IMR-90 (cell line): ENCODE measurements around the gene DOHH. TPM values are rescaled to one million over a fixed set of nuclear protein-coding genes. Genes with fewer than 3 reads are reported as not detected.

ENCODE experiments used
- ATAC-seq: fragments of 200-7000 bp; cut with Tn5 transposase; 2 replicates; pipeline ENCODE4 v1.9.1; 2020; ENCODE audit warnings: low read depth, mild to moderate bottlenecking, moderate library complexity
- BruUV-seq: library from RNA; stranded (reverse); fragments of 400-500 nt; replicated peaks from 2 replicates; lab custom pipeline; 2021; lab: Mats Ljungman, UMichigan
- CTCF ChIA-PET: fragments of 300-600 bp; formaldehyde crosslinking; extraction: SDS; loops from one replicate; lab custom pipeline; 2021; ENCODE audit warnings: antibody characterized with exemption; lab: Yijun Ruan, JAX
- POLR2A ChIA-PET: fragments of 300-600 bp; sonication (Branson Sonifier 250); formaldehyde crosslinking; loops from one replicate; lab custom pipeline; 2022; ENCODE audit warnings: antibody characterized with exemption; ENCODE audit not compliant: unreplicated experiment; lab: Charles Lee
- DNase-seq: peaks from one replicate; pipeline ENCODE4 v3.0.0; 2013
- H2AFZ ChIP-seq: replicated peaks from 2 replicates; pipeline ENCODE3; 2013; ENCODE audit warnings: low read length, mild to moderate bottlenecking; ENCODE audit not compliant: poor library complexity
- H2AK5ac ChIP-seq: 2 replicates; pipeline ENCODE4 v1.6.1; 2013; ENCODE audit warnings: low read depth, low read length, inconsistent platforms
- H2AK9ac ChIP-seq: replicated peaks from 2 replicates; pipeline ENCODE3; 2013; ENCODE audit warnings: mild to moderate bottlenecking, low read depth, low read length, moderate library complexity; ENCODE audit not compliant: poor library complexity
- H2BK120ac ChIP-seq: 2 replicates; pipeline ENCODE4 v1.6.1; 2013; ENCODE audit warnings: low read depth, low read length, inconsistent platforms
- H2BK15ac ChIP-seq: 3 replicates; pipeline ENCODE4 v1.6.1; 2013; ENCODE audit warnings: low read depth, low read length, inconsistent platforms
- H2BK20ac ChIP-seq: 2 replicates; pipeline ENCODE4 v1.6.1; 2013; ENCODE audit warnings: low read depth, mild to moderate bottlenecking, inconsistent platforms, low read length, moderate library complexity
- H2BK5ac ChIP-seq: 2 replicates; pipeline ENCODE4 v1.6.1; 2013; ENCODE audit warnings: mild to moderate bottlenecking, low read depth, low read length, inconsistent platforms; ENCODE audit not compliant: poor library complexity, severe bottlenecking
- H3K14ac ChIP-seq: replicated peaks from 2 replicates; pipeline ENCODE4 v1.6.1; 2013; ENCODE audit warnings: low read depth, low read length, inconsistent platforms
- H3K18ac ChIP-seq: 2 replicates; pipeline ENCODE4 v1.6.1; 2013; ENCODE audit warnings: low read depth, low read length, control low read depth
- H3K23ac ChIP-seq: 2 replicates; pipeline ENCODE4 v1.6.1; 2013; ENCODE audit warnings: low read depth, low read length, inconsistent platforms
- H3K27ac ChIP-seq: 2 replicates; pipeline ENCODE4 v1.5.1; 2013; ENCODE audit warnings: mild to moderate bottlenecking, control low read depth, low read length; ENCODE audit not compliant: insufficient read depth
- H3K27me3 ChIP-seq: 2 replicates; pipeline ENCODE4 v1.6.1; 2013; ENCODE audit warnings: low read length; ENCODE audit not compliant: control insufficient read depth, insufficient read depth
- H3K36me3 ChIP-seq: 2 replicates; pipeline ENCODE4 v1.6.1; 2013; ENCODE audit warnings: low read length, mixed read lengths; ENCODE audit not compliant: control insufficient read depth, insufficient read depth
- H3K4ac ChIP-seq: 2 replicates; pipeline ENCODE4 v1.6.1; 2013; ENCODE audit warnings: low read depth, low read length, inconsistent platforms
- H3K4me1 ChIP-seq: 2 replicates; pipeline ENCODE4 v1.6.1; 2013; ENCODE audit warnings: low read length, mixed read lengths; ENCODE audit not compliant: control insufficient read depth, insufficient read depth
- H3K4me2 ChIP-seq: 2 replicates; pipeline ENCODE4 v1.6.1; 2013; ENCODE audit warnings: low read depth, mild to moderate bottlenecking, control low read depth, low read length, moderate library complexity
- H3K4me3 ChIP-seq: 2 replicates; pipeline ENCODE4 v1.5.1; 2013; ENCODE audit warnings: low read depth, mild to moderate bottlenecking, control low read depth, low read length, moderate library complexity; ENCODE audit not compliant: insufficient read depth
- H3K56ac ChIP-seq: 2 replicates; pipeline ENCODE4 v1.6.1; 2013; ENCODE audit warnings: low read length, inconsistent platforms; ENCODE audit not compliant: insufficient read depth; ENCODE audit errors: extremely low read depth
- H3K79me1 ChIP-seq, 2 experiments: 2 replicates each; pipeline ENCODE4 v1.6.1; 2013; ENCODE audit warnings: low read length in 2 of 2, inconsistent platforms in 1 of 2, low read depth in 1 of 2
- H3K9ac ChIP-seq: 2 replicates; pipeline ENCODE4 v1.6.1; 2013; ENCODE audit warnings: low read depth, low read length, control low read depth
- H3K9me1 ChIP-seq: 2 replicates; pipeline ENCODE4 v1.6.1; 2013; ENCODE audit warnings: low read length, inconsistent platforms; ENCODE audit not compliant: insufficient read depth
- H3K9me3 ChIP-seq: 2 replicates; pipeline ENCODE4 v1.6.1; 2013; ENCODE audit warnings: low read length; ENCODE audit not compliant: control insufficient read depth, insufficient read depth
- H4K20me1 ChIP-seq: 2 replicates; pipeline ENCODE4 v1.6.1; 2013; ENCODE audit warnings: low read length, inconsistent platforms; ENCODE audit not compliant: insufficient read depth
- H4K5ac ChIP-seq: 2 replicates; pipeline ENCODE4 v1.6.1; 2013; ENCODE audit warnings: mild to moderate bottlenecking, low read depth, low read length, control low read depth
- H4K8ac ChIP-seq, 2 experiments: 2 replicates each; pipeline ENCODE4 v1.6.1; 2013; ENCODE audit warnings: low read depth in 2 of 2, low read length in 2 of 2, control low read depth in 1 of 2, inconsistent platforms in 1 of 2
- H4K91ac ChIP-seq: 2 replicates; pipeline ENCODE4 v1.6.1; 2013; ENCODE audit warnings: low read depth, low read length, inconsistent platforms; ENCODE audit not compliant: insufficient read depth
- BHLHE40 ChIP-seq: fragments of 150-350 bp; IDR thresholded peaks from 2 replicates; pipeline ENCODE4 v1.6.1; 2016; ENCODE audit warnings: mild to moderate bottlenecking, low read depth, low read length
- CEBPB ChIP-seq: IDR thresholded peaks from 2 replicates; pipeline ENCODE4 v1.6.1; 2012; ENCODE audit warnings: low read depth, low read length, improper control_type of control experiment
- CHD1 ChIP-seq: IDR thresholded peaks from 2 replicates; pipeline ENCODE4 v1.6.1; 2012; ENCODE audit warnings: low read depth, low read length, improper control_type of control experiment
- CTCF ChIP-seq: conservative IDR thresholded peaks from 2 replicates; pipeline ENCODE4 v1.5.1; 2012; ENCODE audit warnings: mild to moderate bottlenecking, low read depth, low read length, improper control_type of control experiment
- ELK1 ChIP-seq: fragments of 150-350 bp; IDR thresholded peaks from 2 replicates; pipeline ENCODE4 v1.6.1; 2016; ENCODE audit warnings: low read depth, mild to moderate bottlenecking, low read length, moderate library complexity, borderline replicate concordance
- FOS ChIP-seq: fragments of 150-350 bp; IDR thresholded peaks from 2 replicates; pipeline ENCODE4 v1.6.1; 2016; ENCODE audit warnings: low read depth, low read length
- MAZ ChIP-seq: IDR thresholded peaks from 2 replicates; pipeline ENCODE4 v1.6.1; 2012; ENCODE audit warnings: low read depth, mild to moderate bottlenecking, low read length, improper control_type of control experiment, moderate library complexity, borderline replicate concordance
- MXI1 ChIP-seq: IDR thresholded peaks from 2 replicates; pipeline ENCODE4 v1.6.1; 2012; ENCODE audit warnings: low read depth, mild to moderate bottlenecking, low read length, moderate library complexity, borderline replicate concordance
- NFE2L2 ChIP-seq: fragments of 150-350 bp; IDR thresholded peaks from 2 replicates; pipeline ENCODE4 v1.6.1; 2016; ENCODE audit warnings: low read depth, mild to moderate bottlenecking, low read length
- POLR2A ChIP-seq: IDR thresholded peaks from 2 replicates; pipeline ENCODE4 v1.6.1; 2012; ENCODE audit warnings: mild to moderate bottlenecking, low read depth, low read length
- RAD21 ChIP-seq: IDR thresholded peaks from 2 replicates; pipeline ENCODE4 v1.6.1; 2012; ENCODE audit warnings: low read length, improper control_type of control experiment
- RCOR1 ChIP-seq: IDR thresholded peaks from 2 replicates; pipeline ENCODE4 v1.6.1; 2012; ENCODE audit warnings: mild to moderate bottlenecking, low read length, improper control_type of control experiment; ENCODE audit not compliant: insufficient replicate concordance
- RFX5 ChIP-seq: IDR thresholded peaks from 2 replicates; pipeline ENCODE4 v1.8.0; 2012; ENCODE audit warnings: low read depth, mild to moderate bottlenecking, low read length, moderate library complexity
- SMC3 ChIP-seq: fragments of 150-350 bp; IDR thresholded peaks from 2 replicates; pipeline ENCODE4 v1.6.1; 2016; ENCODE audit warnings: low read depth, mild to moderate bottlenecking, antibody characterized with exemption, low read length, moderate library complexity
- USF2 ChIP-seq: fragments of 150-350 bp; IDR thresholded peaks from 2 replicates; pipeline ENCODE4 v1.6.1; 2017; ENCODE audit warnings: mild to moderate bottlenecking, antibody characterized with exemption, low read length, low read depth
- WGBS, 2 experiments: methylation state at CpG; one replicate each; pipeline versions ENCODE4 v1.1.5 to v1.1.7; 2013; ENCODE audit warnings: missing lambda C conversion rate in 2 of 2; ENCODE audit not compliant: insufficient read length in 1 of 2; ENCODE audit errors: extremely low coverage in 2 of 2; 5-methylcytosine and 5-hydroxymethylcytosine counted together
- dilution Hi-C: fragments of 300-500 bp; cut with HindIII; formaldehyde crosslinking; loops from one replicate; pipeline ENCODE4 v1.14.3; 2018; ENCODE audit warnings: low sequenced_read_pairs; ENCODE audit not compliant: unreplicated experiment
- in situ Hi-C: fragments of 300-500 bp; cut with MboI; formaldehyde crosslinking; loops from 3 replicates; pipeline ENCODE4 v1.14.3; 2019; ENCODE audit warnings: low sequenced_read_pairs, inconsistent platforms, mixed read lengths
- intact Hi-C: fragments of 100-400 bp; cut with micrococcal nuclease; formaldehyde crosslinking; loops from 2 replicates; pipeline ENCODE4 v1.10.0; 2022
- polyA plus RNA-seq, 3 experiments: library from polyadenylated mRNA; depleted of rRNA; stranded (reverse); fragments of >200 nt; gene quantifications; 2 replicates each; pipeline ENCODE4 v1.2.3, GENCODE V29; 2012; ENCODE audit warnings: low replicate concordance in 1 of 3
- total RNA-seq: library from RNA; depleted of rRNA; stranded (reverse); fragments of >200 nt; gene quantifications from 2 replicates; pipeline ENCODE4 v1.2.3, GENCODE V29; 2012

DOHH gene
- total and polyA plus RNA-seq, 2 of the 4 experiments (the other 2 are of a cell fraction) = 3.2 to 9.2 TPM

GRCh38 chr19:3530389-3530788 is 29.9 kb upstream of the DOHH start:
- Histone ChIP-seq H3K36me3 (peaks cover 72% of the 10 kb centered on the region), H2BK20ac (no peak overlapping the region), H3K9ac (no peak overlapping the region), H3K14ac (no peak overlapping the region), H4K20me1 (peaks cover 9% of the 10 kb centered on the region), H2AFZ (no peak overlapping the region), H3K56ac (no peak overlapping the region), H3K79me1 (peaks cover 10 to 24% of the 10 kb centered on the region in 2 experiments), H2BK15ac (no peak overlapping the region), H3K4ac (no peak overlapping the region), H2AK5ac (no peak overlapping the region), H4K8ac (no peak overlapping the region), H3K4me1 (no peaks in the 10 kb centered on the region), H2BK5ac (no peak overlapping the region), H2BK120ac (no peak overlapping the region), H3K4me2 (no peak overlapping the region), H2AK9ac (no peak overlapping the region), H3K27me3 (no peaks in the 10 kb centered on the region), H3K27ac (no peak overlapping the region), H4K91ac (no peak overlapping the region), H4K5ac (no peak overlapping the region), H3K4me3 (no peak overlapping the region), H3K18ac (no peak overlapping the region), H3K23ac (no peak overlapping the region), H3K9me1 (peaks cover 6% of the 10 kb centered on the region; the same call in 1 of the 2 replicates), H3K9me3 (no peaks in the 10 kb centered on the region)
- DNase-seq = no peak
- 94% methylated on average over 10 of the region's 12 CpGs; no CpG with 5 or more reads in 1 of the 2 experiments for WGBS, 2 experiments
- in situ Hi-C loops (no loop called here), intact Hi-C loops (no loop called here), dilution Hi-C loops (no loop called here)
- ChIA-PET POLR2A (no interaction called here), CTCF (no interaction called here)
- TF ChIP-seq FOS (no peak), POLR2A (no peak), MXI1 (no peak), CTCF (no peak), ELK1 (no peak), CHD1 (no peak), RCOR1 (no peak), BHLHE40 (no peak), NFE2L2 (no peak), RFX5 (no peak), CEBPB (no peak), USF2 (no peak), SMC3 (no peak), RAD21 (no peak), MAZ (no peak)
- no peak for ATAC-seq
- no TSS peak for BruUV-seq
